Measurements from ENCODE around the gene PRDX5. TPM values are rescaled to one million over a fixed set of nuclear protein-coding genes. Genes with fewer than 3 reads are reported as not detected.

PRDX5 gene
- total and polyA plus RNA-seq, 2 donors (not counting 1 experiment from before 2014, with no cell fraction given) = 50.4 to 95.5 TPM

- Histone ChIP-seq H3K4me3 (ENCODE audit: control extremely low read depth in 1 of 5, extremely low read depth in 1 of 5, insufficient read depth in 1 of 5, low read depth in 2 of 5, low read length in 4 of 5) (peak overlapping the region; percentile 19 to 95 (median 76)), H3K9ac (ENCODE audit: low read length) (peak overlapping the region; percentile 95), H3K36me3 (replicated peaks in 1 of 2; ENCODE audit: control extremely low read depth in 1 of 2, control insufficient read depth in 1 of 2, extremely low read depth in 1 of 2, insufficient read depth in 2 of 2, low read length in 1 of 2) (peaks cover 0 to 29% of the 10 kb centered on the region in 2 experiments), H3K27ac (ENCODE audit: low read length in 2 of 2) (peak overlapping the region; percentile 99 to 100), H3K79me2 (ENCODE audit: control insufficient read depth, insufficient read depth, low read length) (peaks cover 23% of the 10 kb centered on the region), H3K4me1 (ENCODE audit: control insufficient read depth in 2 of 2, insufficient read depth in 2 of 2, low read length in 2 of 2) (peaks cover 8 to 26% of the 10 kb centered on the region in 2 donors), H3K4me2 (replicated peaks; ENCODE audit: low read depth, low read length, poor library complexity, severe bottlenecking) (peak overlapping the region; percentile 99), H2AFZ (ENCODE audit: insufficient read depth, low read depth, low read length, poor library complexity, severe bottlenecking) (peak overlapping the region; percentile 89), H4K20me1 (ENCODE audit: control insufficient read depth, insufficient read depth, low read length, poor library complexity, severe bottlenecking) (peaks cover 14% of the 10 kb centered on the region), H3K27me3 (replicated peaks in 1 of 4; ENCODE audit: control extremely low read depth in 1 of 4, control insufficient read depth in 3 of 4, insufficient read depth in 4 of 4, low read length in 3 of 4) (no peaks in the 10 kb centered on the region), H3K9me3 (ENCODE audit: control extremely low read depth in 1 of 3, control insufficient read depth in 2 of 3, insufficient read depth in 1 of 3, low read length in 2 of 3) (no peaks in the 10 kb centered on the region)
- 5% methylated on average over 29 of the region's 32 CpGs for WGBS (ENCODE audit: insufficient coverage)
- TF ChIP-seq EZH2 (IDR thresholded peaks at IDR 0.05; ENCODE audit: borderline replicate concordance, insufficient read depth, low read depth, low read length, poor library complexity, severe bottlenecking) = no peak
- TF ChIP-seq CTCF (IDR thresholded peaks at IDR 0.05) = peak; percentile 67
- Mint-ChIP-seq H3K4me3 (peak overlapping the region; percentile 98), H3K4me1 (peaks cover 38% of the 10 kb centered on the region), H3K9me3 (ENCODE audit: insufficient read depth) (no peaks in the 10 kb centered on the region), H3K27me3 (no peaks in the 10 kb centered on the region), H3K27ac (peak overlapping the region; percentile 100)
- ATAC-seq (ENCODE audit: low read depth) (peak; percentile 5), DNase-seq (no peak)
- CTCF ChIA-PET = interaction anchor here (0.6 to 4.7 kb wide), 27 partner anchors 12 to 534 kb away, joined by 3 to 188 read pairs (median 8); partner anchors contain the start of genes BAD, CATSPERZ, CCDC88B and ESRRA
- POLR2A ChIA-PET = interaction anchor here (1.0 to 2.6 kb wide), 18 partner anchors 12 to 1475 kb away, joined by 3 to 50 read pairs (median 7); partner anchors contain the start of genes BAD, CCDC88B, ESRRA and FAU
- intact Hi-C loops (cut with micrococcal nuclease) = loop anchor here (1.0 to 5.0 kb wide), 7 partner anchors 11 to 426 kb away; partner anchors contain the start of genes ESRRA, GPR137 and RASGRP2
Measured at GRCh38 chr11:64316672-64317324, 1.1 kb upstream of the PRDX5 start.

Data from B cell (primary cell).